Body of pancreas (tissue), 4 donors: Measurements from ENCODE around the gene FOXO6. TPM values are rescaled to one million over a fixed set of nuclear protein-coding genes. Genes with fewer than 3 reads are reported as not detected.

ENCODE experiments used
- ATAC-seq: fragments of 150-250 bp; one replicate; pipeline ENCODE4 v1.9.1; 2016
- DNase-seq, 4 donors: peaks; one replicate each; pipeline ENCODE4 v3.0.0-alpha.2; 2019
- H3K27ac ChIP-seq, 4 donors: fragments of 200-600 bp; sonication (generic); 1 replicate in 3 of 4; 2 replicates in 1 of 4; pipeline versions ENCODE4 v1.5.1 to v1.6.1; 2016 to 2019; ENCODE audit warnings: mild to moderate bottlenecking in 1 of 4, mixed read lengths in 1 of 4, moderate library complexity in 1 of 4
- H3K27me3 ChIP-seq, 2 donors: fragments of 200-600 bp; sonication (generic); one replicate each; pipeline ENCODE4 v1.6.0; 2016; ENCODE audit warnings: mild to moderate bottlenecking in 1 of 2
- H3K36me3 ChIP-seq, 2 donors: fragments of 200-600 bp; sonication (generic); replicated peaks in 1 of 2; 2 replicates each; pipeline ENCODE4 v1.5.1; 2016; ENCODE audit warnings: low read depth in 2 of 2; ENCODE audit not compliant: insufficient read depth in 1 of 2
- H3K4me1 ChIP-seq: fragments of 200-600 bp; sonication (generic); one replicate; pipeline ENCODE4 v1.6.0; 2016
- H3K4me3 ChIP-seq, 2 donors: fragments of 200-600 bp; sonication (generic); 1 replicate in 1 of 2; 2 replicates in 1 of 2; pipeline ENCODE4 v1.5.1; 2016 to 2019
- H3K9me3 ChIP-seq, 3 donors: fragments of 200-600 bp; sonication (generic); 1 replicate in 2 of 3; 2 replicates in 1 of 3; pipeline ENCODE4 v1.5.1; 2016
- CTCF ChIP-seq, 7 experiments: fragments of 450-650 bp in 4 of 7; fragments of 200-600 bp in 3 of 7; sonication (generic) in 3 of 7; IDR thresholded peaks; one replicate each; pipeline ENCODE4 v1.5.1; 2016 to 2019; ENCODE audit warnings: antibody characterized with exemption in 7 of 7
- POLR2A ChIP-seq, 3 donors: fragments of 450-650 bp; IDR thresholded peaks; one replicate each; pipeline ENCODE4 v1.6.1; 2016; ENCODE audit warnings: antibody characterized with exemption in 3 of 3, mild to moderate bottlenecking in 2 of 3
- WGBS, 2 donors: methylation state at CpG; one replicate each; pipeline ENCODE4 v1.1.5; 2017; 5-methylcytosine and 5-hydroxymethylcytosine counted together
- intact Hi-C: fragments of 100-400 bp; cut with DNase I; formaldehyde crosslinking; loops from one replicate; pipeline ENCODE4 v1.15.1; 2023
- total RNA-seq, 2 donors: library from RNA; depleted of rRNA; stranded (reverse); fragments of >200 nt; gene quantifications; one replicate each; pipeline ENCODE4 v1.1.0, GENCODE V29; 2016

Gene FOXO6
- total RNA-seq, 2 donors from 2014 or later = 1.0 to 2.3 TPM

GRCh38 chr1:41351262-41352151, 9.7 kb upstream of the FOXO6 start:
- H3K4me1 ChIP-seq = no peaks in the 10 kb centered on the region
- no peaks in the 10 kb centered on the region for H3K9me3 ChIP-seq
- no peak for DNase-seq
- no peak overlapping the region for H3K27ac ChIP-seq
- intact Hi-C loops = no loop called here
- ATAC-seq = no peak
- 80 to 83% methylated on average over 6 of the region's 6 CpGs for WGBS, 2 donors
- no peaks in the 10 kb centered on the region for H3K36me3 ChIP-seq
- H3K27me3 ChIP-seq = no peaks in the 10 kb centered on the region
- TF ChIP-seq POLR2A (IDR thresholded peaks at IDR 0.05) = no peak
- no peak for TF ChIP-seq CTCF (IDR thresholded peaks at IDR 0.05)
- H3K4me3 ChIP-seq = no peak overlapping the region

GRCh38 chr1:41353744-41354143, 7.5 kb upstream of the FOXO6 start:
- no peak overlapping the region for H3K27ac ChIP-seq
- 82 to 93% methylated on average over 9 of the region's 9 CpGs for WGBS, 2 donors
- intact Hi-C loops = no loop called here
- no peaks in the 10 kb centered on the region for H3K36me3 ChIP-seq
- DNase-seq = peak in 1 of 4 donors; percentile 6
- no peaks in the 10 kb centered on the region for H3K4me1 ChIP-seq
- TF ChIP-seq CTCF (IDR thresholded peaks at IDR 0.05) (no peak), POLR2A (IDR thresholded peaks at IDR 0.05) (no peak)
- H3K4me3 ChIP-seq = no peak overlapping the region
- no peaks in the 10 kb centered on the region for H3K9me3 ChIP-seq
- H3K27me3 ChIP-seq = no peaks in the 10 kb centered on the region
- ATAC-seq = no peak

GRCh38 chr1:41354956-41355355, 6.3 kb upstream of the FOXO6 start:
- Histone ChIP-seq H3K9me3 (no peaks in the 10 kb centered on the region), H3K27me3 (no peaks in the 10 kb centered on the region), H3K27ac (no peak overlapping the region), H3K36me3 (no peaks in the 10 kb centered on the region), H3K4me1 (no peaks in the 10 kb centered on the region), H3K4me3 (no peak overlapping the region)
- no peak for ATAC-seq
- WGBS, 2 donors = 66 to 91% methylated on average over 3 of the region's 3 CpGs
- TF ChIP-seq CTCF (IDR thresholded peaks at IDR 0.05) = no peak
- no peak for TF ChIP-seq POLR2A (IDR thresholded peaks at IDR 0.05)
- peak in 1 of 4 donors; percentile 2 for DNase-seq
- intact Hi-C loops = no loop called here

GRCh38 chr1:41355356-41355755, 5.9 kb upstream of the FOXO6 start:
- ATAC-seq (no peak), DNase-seq (no peak)
- Histone ChIP-seq H3K4me3 (no peak overlapping the region), H3K27ac (no peak overlapping the region), H3K27me3 (no peaks in the 10 kb centered on the region), H3K36me3 (no peaks in the 10 kb centered on the region), H3K9me3 (no peaks in the 10 kb centered on the region), H3K4me1 (no peaks in the 10 kb centered on the region)
- 70 to 93% methylated on average over 1 of the region's 1 CpG for WGBS, 2 donors
- intact Hi-C loops = no loop called here
- TF ChIP-seq POLR2A (IDR thresholded peaks at IDR 0.05) (no peak), CTCF (IDR thresholded peaks at IDR 0.05) (no peak)

GRCh38 chr1:41355761-41356160, 5.5 kb upstream of the FOXO6 start:
- WGBS, 2 donors = 71 to 74% methylated on average over 6 of the region's 6 CpGs
- H3K4me1 ChIP-seq = no peaks in the 10 kb centered on the region
- H3K27me3 ChIP-seq = no peaks in the 10 kb centered on the region
- no peak overlapping the region for H3K4me3 ChIP-seq
- DNase-seq = peak in 1 of 4 donors; percentile 2
- intact Hi-C loops = no loop called here
- no peak for TF ChIP-seq POLR2A (IDR thresholded peaks at IDR 0.05)
- TF ChIP-seq CTCF (IDR thresholded peaks at IDR 0.05) = no peak
- no peak for ATAC-seq
- no peaks in the 10 kb centered on the region for H3K36me3 ChIP-seq
- H3K27ac ChIP-seq = no peak overlapping the region
- no peaks in the 10 kb centered on the region for H3K9me3 ChIP-seq
